Liver (tissue), 9 donors: ENCODE results near the gene MUSK. TPM values are rescaled to one million over a fixed set of nuclear protein-coding genes. Genes with fewer than 3 reads are reported as not detected.

Experiments
- DNase-seq: peaks from one replicate; pipeline ENCODE4 v3.0.0-alpha.2; 2017; ENCODE audit warnings: low spot score
- H3K27ac ChIP-seq, 2 donors: one replicate each; pipeline ENCODE4 v1.7.0; 2013; ENCODE audit warnings: inconsistent platforms in 2 of 2, low read length in 2 of 2, control low read depth in 1 of 2, low read depth in 1 of 2, mild to moderate bottlenecking in 1 of 2
- H3K27me3 ChIP-seq, 4 donors: one replicate each; pipeline versions ENCODE4 v1.6.1 to v1.7.0; 2013; ENCODE audit warnings: low read length in 3 of 4, inconsistent platforms in 1 of 4, mild to moderate bottlenecking in 1 of 4, moderate library complexity in 1 of 4; ENCODE audit not compliant: control insufficient read depth in 4 of 4, insufficient read depth in 4 of 4
- H3K36me3 ChIP-seq, 4 donors: one replicate each; pipeline versions ENCODE4 v1.6.1 to v1.7.0; 2013; ENCODE audit warnings: low read length in 3 of 4, mild to moderate bottlenecking in 3 of 4, low read depth in 1 of 4, moderate library complexity in 1 of 4; ENCODE audit not compliant: control insufficient read depth in 4 of 4, insufficient read depth in 3 of 4
- H3K4me1 ChIP-seq, 4 donors: one replicate each; pipeline versions ENCODE4 v1.6.1 to v1.7.0; 2013; ENCODE audit warnings: low read length in 3 of 4, mild to moderate bottlenecking in 3 of 4, moderate library complexity in 1 of 4; ENCODE audit not compliant: control insufficient read depth in 4 of 4, insufficient read depth in 4 of 4
- H3K4me3 ChIP-seq, 3 donors: one replicate each; pipeline versions ENCODE4 v1.6.1 to v1.7.0; 2013; ENCODE audit warnings: low read length in 3 of 3, control low read depth in 1 of 3, low read depth in 1 of 3, mild to moderate bottlenecking in 1 of 3
- H3K9ac ChIP-seq, 2 donors: one replicate each; pipeline ENCODE4 v1.7.0; 2013; ENCODE audit warnings: low read length in 2 of 2, mild to moderate bottlenecking in 2 of 2, moderate library complexity in 2 of 2, control low read depth in 1 of 2, low read depth in 1 of 2
- H3K9me3 ChIP-seq, 4 donors: one replicate each; pipeline versions ENCODE4 v1.6.1 to v1.7.0; 2013; ENCODE audit warnings: low read length in 3 of 4; ENCODE audit not compliant: control insufficient read depth in 4 of 4
- EGR1 ChIP-seq, 2 donors: IDR thresholded peaks; 2 replicates each; pipeline ENCODE4 v1.6.1; 2016 to 2018; ENCODE audit warnings: antibody characterized with exemption in 2 of 2, low read depth in 2 of 2
- FOXA1 ChIP-seq: IDR thresholded peaks from 2 replicates; pipeline ENCODE4 v1.6.1; 2016; ENCODE audit warnings: antibody characterized with exemption
- FOXA2 ChIP-seq: IDR thresholded peaks from 2 replicates; pipeline ENCODE4 v1.6.1; 2016; ENCODE audit warnings: antibody characterized with exemption
- GABPA ChIP-seq, 2 donors: IDR thresholded peaks in 1 of 2; conservative IDR thresholded peaks in 1 of 2; 2 replicates each; pipeline ENCODE4 v1.6.1; 2016; ENCODE audit warnings: antibody characterized with exemption in 2 of 2, mild to moderate bottlenecking in 1 of 2, moderate library complexity in 1 of 2
- HNF4A ChIP-seq, 2 donors: conservative IDR thresholded peaks; 2 replicates each; pipeline ENCODE4 v1.6.1; 2016; ENCODE audit warnings: antibody characterized with exemption in 2 of 2, mild to moderate bottlenecking in 2 of 2
- JUND ChIP-seq, 2 donors: IDR thresholded peaks; 2 replicates each; pipeline ENCODE4 v1.6.1; 2016; ENCODE audit warnings: antibody characterized with exemption in 2 of 2
- NR2F2 ChIP-seq: IDR thresholded peaks from 2 replicates; pipeline ENCODE4 v1.6.1; 2016; ENCODE audit warnings: antibody characterized with exemption
- RAD21 ChIP-seq, 2 donors: IDR thresholded peaks; 2 replicates each; pipeline ENCODE4 v1.6.1; 2016; ENCODE audit warnings: antibody characterized with exemption in 2 of 2, mild to moderate bottlenecking in 2 of 2
- RXRA ChIP-seq, 2 donors: IDR thresholded peaks; 2 replicates each; pipeline ENCODE4 v1.6.1; 2017 to 2018; ENCODE audit warnings: antibody characterized with exemption in 2 of 2, mild to moderate bottlenecking in 1 of 2
- SP1 ChIP-seq: IDR thresholded peaks from 2 replicates; pipeline ENCODE4 v1.6.1; 2018; ENCODE audit warnings: antibody characterized with exemption, mild to moderate bottlenecking
- TAF1 ChIP-seq: conservative IDR thresholded peaks from 2 replicates; pipeline ENCODE4 v1.6.1; 2016; ENCODE audit warnings: antibody characterized with exemption, mild to moderate bottlenecking
- YY1 ChIP-seq: IDR thresholded peaks from 2 replicates; pipeline ENCODE4 v1.6.1; 2016; ENCODE audit warnings: antibody characterized with exemption, mild to moderate bottlenecking
- WGBS: extraction: QIAGEN DNeasy Blood & Tissue Kit; methylation state at CpG from one replicate; pipeline ENCODE4 v1.1.7; 2013; 5-methylcytosine and 5-hydroxymethylcytosine counted together
- polyA plus RNA-seq, 2 donors: library from polyadenylated mRNA; stranded (reverse) in 1 of 2; unstranded in 1 of 2; fragments of 200-250 nt in 1 of 2; fragments of >200 nt in 1 of 2; fragmentation: Nextera tagmentation in 1 of 2; extraction: Ambion mirVana in 1 of 2; gene quantifications; one replicate each; pipeline versions ENCODE4 v1.2.1 to v1.2.3, GENCODE V29; 2013 to 2015
- total RNA-seq, 2 donors: library from RNA; depleted of rRNA; stranded (reverse); fragments of >200 nt; gene quantifications; one replicate each; pipeline ENCODE4 v1.2.3, GENCODE V29; 2014
- TF ChIP-seq, protein P1 (sequence below): fragments of 150-350 bp; IDR thresholded peaks from 2 replicates; pipeline ENCODE4 v1.5.1; 2017; ENCODE audit warnings: improper control_type of control experiment, low read depth, low read length; ENCODE audit not compliant: missing input control
- TF ChIP-seq, protein P2 (sequence below): IDR thresholded peaks from 2 replicates; pipeline ENCODE4 v1.6.1; 2016; ENCODE audit warnings: antibody characterized with exemption
- TF ChIP-seq, protein P3 (sequence below): IDR thresholded peaks from 2 replicates; pipeline ENCODE4 v1.6.1; 2016; ENCODE audit warnings: antibody characterized with exemption
- TF ChIP-seq, protein P4 (sequence below): IDR thresholded peaks from 2 replicates; pipeline ENCODE4 v1.6.1; 2016; ENCODE audit warnings: antibody characterized with exemption, mild to moderate bottlenecking
- donor health status: healthy.
- donor health status: healthy.
- donor health status: healthy.
- donor health status: healthy.
- donor health status: healthy.

Gene MUSK
- total and polyA plus RNA-seq, 4 donors = 0.05 to 0.17 (median 0.10) TPM; not detected in 1

DNA sequence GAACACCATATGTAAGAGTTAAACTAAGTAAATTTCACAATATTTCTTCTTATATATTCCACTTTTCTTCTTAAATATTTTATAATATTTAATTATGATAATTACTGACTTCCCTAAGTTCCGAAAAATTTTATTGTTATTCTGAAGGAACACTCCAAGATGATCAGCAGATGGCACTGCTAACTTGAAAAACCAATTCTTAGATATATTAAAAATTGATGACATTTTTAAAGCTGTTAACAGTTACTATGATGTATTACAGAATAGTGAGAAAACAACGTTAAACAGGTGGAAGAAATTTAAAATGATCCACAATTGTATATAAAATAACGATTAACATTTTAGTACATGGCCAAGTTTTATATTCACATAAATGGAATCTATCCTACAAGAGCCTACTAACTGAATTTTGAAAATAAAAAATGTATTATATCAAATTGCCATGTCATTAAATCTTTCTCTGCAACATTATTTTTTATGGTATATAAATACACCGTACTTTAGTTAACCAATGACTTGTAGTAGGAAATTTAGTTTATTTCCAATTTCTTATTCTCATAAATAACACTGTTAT is 30.1 kb upstream of the MUSK start:
- DNase-seq = no peak

DNA sequence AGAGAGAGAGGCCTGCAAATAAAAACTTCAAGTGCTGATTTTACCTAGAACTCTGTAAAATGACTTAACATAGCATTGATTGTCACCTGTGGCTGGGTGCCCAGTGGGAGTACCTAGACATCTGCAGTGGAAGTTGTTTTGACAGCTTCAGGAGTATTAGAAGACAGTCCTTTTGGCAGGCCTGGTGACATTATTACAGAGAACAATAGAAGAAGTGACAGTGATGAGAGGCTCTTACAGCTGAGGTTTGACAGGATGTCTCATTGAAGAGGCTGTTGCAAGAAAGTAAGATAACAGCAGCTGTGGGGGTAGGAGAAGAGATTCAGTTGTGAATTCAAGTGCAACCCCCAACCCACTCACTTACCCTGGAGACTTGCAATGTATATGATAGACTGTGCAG is 27.9 kb upstream of the MUSK start:
- no peak overlapping the region for H3K9ac ChIP-seq
- TF ChIP-seq YY1 (no peak), JUND (IDR thresholded peaks at IDR 0.05) (no peak), SP1 (no peak), EGR1 (IDR thresholded peaks at IDR 0.05; ENCODE audit: low read depth in 2 of 2) (no peak), RAD21 (IDR thresholded peaks at IDR 0.05) (no peak), FOXA1 (no peak)
- no peak overlapping the region for H3K4me3 ChIP-seq
- DNase-seq = no peak
- no peaks in the 10 kb centered on the region for H3K4me1 ChIP-seq
- no peaks in the 10 kb centered on the region for H3K27me3 ChIP-seq
- H3K27ac ChIP-seq = no peak overlapping the region
- no peaks in the 10 kb centered on the region for H3K36me3 ChIP-seq
- H3K9me3 ChIP-seq = peaks cover under 1 to 3% (median 2%) of the 10 kb centered on the region in 4 donors

More for the DNA sequence above, 30.1 kb upstream of the MUSK start:
- WGBS = 61% methylated on average over 4 of the region's 4 CpGs
- TF ChIP-seq YY1 (no peak), RAD21 (IDR thresholded peaks at IDR 0.05) (peak; percentile 55 to 58)
- no peaks in the 10 kb centered on the region for H3K36me3 ChIP-seq
- no peak overlapping the region for H3K4me3 ChIP-seq
- H3K9ac ChIP-seq = no peak overlapping the region
- no peaks in the 10 kb centered on the region for H3K27me3 ChIP-seq
- peaks cover 2 to 8% (median 5%) of the 10 kb centered on the region in 4 donors for H3K9me3 ChIP-seq
- H3K27ac ChIP-seq = no peak overlapping the region
- H3K4me1 ChIP-seq = no peaks in the 10 kb centered on the region

DNA sequence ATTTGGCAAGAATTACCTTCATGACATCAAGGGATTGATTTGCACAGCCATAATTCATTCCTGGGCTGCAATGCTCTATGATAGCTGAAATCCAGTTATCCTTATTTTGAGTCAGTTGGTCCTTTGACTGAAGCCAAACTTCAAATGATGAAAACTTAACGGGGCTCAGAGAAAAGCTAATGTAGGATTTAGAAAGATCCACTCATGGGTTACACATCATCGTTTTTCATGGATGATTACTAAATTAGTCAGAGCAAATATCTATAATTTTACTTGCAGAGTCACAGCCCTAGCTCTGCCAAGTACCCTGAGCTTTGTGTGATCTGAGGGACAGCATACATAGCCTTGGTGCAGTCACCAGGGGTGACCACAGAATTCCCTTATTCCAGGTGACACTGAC is 27.3 kb upstream of the MUSK start:
- TF ChIP-seq, protein P1, sequence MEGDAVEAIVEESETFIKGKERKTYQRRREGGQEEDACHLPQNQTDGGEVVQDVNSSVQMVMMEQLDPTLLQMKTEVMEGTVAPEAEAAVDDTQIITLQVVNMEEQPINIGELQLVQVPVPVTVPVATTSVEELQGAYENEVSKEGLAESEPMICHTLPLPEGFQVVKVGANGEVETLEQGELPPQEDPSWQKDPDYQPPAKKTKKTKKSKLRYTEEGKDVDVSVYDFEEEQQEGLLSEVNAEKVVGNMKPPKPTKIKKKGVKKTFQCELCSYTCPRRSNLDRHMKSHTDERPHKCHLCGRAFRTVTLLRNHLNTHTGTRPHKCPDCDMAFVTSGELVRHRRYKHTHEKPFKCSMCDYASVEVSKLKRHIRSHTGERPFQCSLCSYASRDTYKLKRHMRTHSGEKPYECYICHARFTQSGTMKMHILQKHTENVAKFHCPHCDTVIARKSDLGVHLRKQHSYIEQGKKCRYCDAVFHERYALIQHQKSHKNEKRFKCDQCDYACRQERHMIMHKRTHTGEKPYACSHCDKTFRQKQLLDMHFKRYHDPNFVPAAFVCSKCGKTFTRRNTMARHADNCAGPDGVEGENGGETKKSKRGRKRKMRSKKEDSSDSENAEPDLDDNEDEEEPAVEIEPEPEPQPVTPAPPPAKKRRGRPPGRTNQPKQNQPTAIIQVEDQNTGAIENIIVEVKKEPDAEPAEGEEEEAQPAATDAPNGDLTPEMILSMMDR = no peak
- Histone ChIP-seq H3K4me3 (no peak overlapping the region), H3K4me1 (no peaks in the 10 kb centered on the region), H3K27me3 (no peaks in the 10 kb centered on the region), H3K36me3 (no peaks in the 10 kb centered on the region), H3K27ac (no peak overlapping the region), H3K9ac (no peak overlapping the region), H3K9me3 (peaks cover 0 to 2% (median 0%) of the 10 kb centered on the region in 4 donors)
- WGBS = 75% methylated on average over 2 of the region's 2 CpGs
- no peak for DNase-seq

DNA sequence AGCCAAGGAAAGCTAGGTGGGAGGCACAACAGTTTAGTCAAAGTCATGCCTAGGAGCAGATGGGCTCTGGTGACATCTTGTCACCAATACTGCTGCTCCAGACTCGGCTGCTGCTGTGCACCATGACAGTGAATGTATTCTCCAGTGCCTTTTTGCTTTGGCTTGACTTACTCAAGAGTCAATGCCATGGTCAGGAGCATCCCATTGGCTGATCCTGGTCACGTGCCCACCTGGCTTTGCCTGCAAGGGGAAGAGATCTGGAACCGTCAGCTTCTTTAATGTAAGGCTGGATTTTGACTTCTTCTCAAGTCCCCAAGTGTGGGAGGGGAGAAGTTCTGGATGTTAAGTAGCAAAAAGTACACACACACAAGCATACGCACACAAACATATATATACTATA is 19.9 kb upstream of the MUSK start:
- Histone ChIP-seq H3K4me3 (no peak overlapping the region), H3K9me3 (no peaks in the 10 kb centered on the region), H3K27me3 (no peaks in the 10 kb centered on the region), H3K9ac (no peak overlapping the region), H3K4me1 (no peaks in the 10 kb centered on the region), H3K27ac (no peak overlapping the region), H3K36me3 (no peaks in the 10 kb centered on the region)
- WGBS = 80% methylated on average over 4 of the region's 4 CpGs
- DNase-seq = no peak
- TF ChIP-seq TAF1 (no peak), RXRA (IDR thresholded peaks at IDR 0.05) (no peak), NR2F2 (no peak), FOXA1 (no peak), JUND (IDR thresholded peaks at IDR 0.05) (no peak), YY1 (no peak), HNF4A (conservative IDR thresholded peaks at IDR 0.05) (no peak), FOXA2 (no peak), GABPA (IDR thresholded peaks at IDR 0.05 in 1 of 2, conservative IDR thresholded peaks at IDR 0.05 in 1 of 2) (no peak), EGR1 (IDR thresholded peaks at IDR 0.05; ENCODE audit: low read depth in 2 of 2) (no peak)
- TF ChIP-seq, protein P2, sequence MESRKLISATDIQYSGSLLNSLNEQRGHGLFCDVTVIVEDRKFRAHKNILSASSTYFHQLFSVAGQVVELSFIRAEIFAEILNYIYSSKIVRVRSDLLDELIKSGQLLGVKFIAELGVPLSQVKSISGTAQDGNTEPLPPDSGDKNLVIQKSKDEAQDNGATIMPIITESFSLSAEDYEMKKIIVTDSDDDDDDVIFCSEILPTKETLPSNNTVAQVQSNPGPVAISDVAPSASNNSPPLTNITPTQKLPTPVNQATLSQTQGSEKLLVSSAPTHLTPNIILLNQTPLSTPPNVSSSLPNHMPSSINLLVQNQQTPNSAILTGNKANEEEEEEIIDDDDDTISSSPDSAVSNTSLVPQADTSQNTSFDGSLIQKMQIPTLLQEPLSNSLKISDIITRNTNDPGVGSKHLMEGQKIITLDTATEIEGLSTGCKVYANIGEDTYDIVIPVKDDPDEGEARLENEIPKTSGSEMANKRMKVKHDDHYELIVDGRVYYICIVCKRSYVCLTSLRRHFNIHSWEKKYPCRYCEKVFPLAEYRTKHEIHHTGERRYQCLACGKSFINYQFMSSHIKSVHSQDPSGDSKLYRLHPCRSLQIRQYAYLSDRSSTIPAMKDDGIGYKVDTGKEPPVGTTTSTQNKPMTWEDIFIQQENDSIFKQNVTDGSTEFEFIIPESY = no peak
- TF ChIP-seq, protein P3, sequence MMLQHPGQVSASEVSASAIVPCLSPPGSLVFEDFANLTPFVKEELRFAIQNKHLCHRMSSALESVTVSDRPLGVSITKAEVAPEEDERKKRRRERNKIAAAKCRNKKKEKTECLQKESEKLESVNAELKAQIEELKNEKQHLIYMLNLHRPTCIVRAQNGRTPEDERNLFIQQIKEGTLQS = no peak
- TF ChIP-seq, protein P4, sequence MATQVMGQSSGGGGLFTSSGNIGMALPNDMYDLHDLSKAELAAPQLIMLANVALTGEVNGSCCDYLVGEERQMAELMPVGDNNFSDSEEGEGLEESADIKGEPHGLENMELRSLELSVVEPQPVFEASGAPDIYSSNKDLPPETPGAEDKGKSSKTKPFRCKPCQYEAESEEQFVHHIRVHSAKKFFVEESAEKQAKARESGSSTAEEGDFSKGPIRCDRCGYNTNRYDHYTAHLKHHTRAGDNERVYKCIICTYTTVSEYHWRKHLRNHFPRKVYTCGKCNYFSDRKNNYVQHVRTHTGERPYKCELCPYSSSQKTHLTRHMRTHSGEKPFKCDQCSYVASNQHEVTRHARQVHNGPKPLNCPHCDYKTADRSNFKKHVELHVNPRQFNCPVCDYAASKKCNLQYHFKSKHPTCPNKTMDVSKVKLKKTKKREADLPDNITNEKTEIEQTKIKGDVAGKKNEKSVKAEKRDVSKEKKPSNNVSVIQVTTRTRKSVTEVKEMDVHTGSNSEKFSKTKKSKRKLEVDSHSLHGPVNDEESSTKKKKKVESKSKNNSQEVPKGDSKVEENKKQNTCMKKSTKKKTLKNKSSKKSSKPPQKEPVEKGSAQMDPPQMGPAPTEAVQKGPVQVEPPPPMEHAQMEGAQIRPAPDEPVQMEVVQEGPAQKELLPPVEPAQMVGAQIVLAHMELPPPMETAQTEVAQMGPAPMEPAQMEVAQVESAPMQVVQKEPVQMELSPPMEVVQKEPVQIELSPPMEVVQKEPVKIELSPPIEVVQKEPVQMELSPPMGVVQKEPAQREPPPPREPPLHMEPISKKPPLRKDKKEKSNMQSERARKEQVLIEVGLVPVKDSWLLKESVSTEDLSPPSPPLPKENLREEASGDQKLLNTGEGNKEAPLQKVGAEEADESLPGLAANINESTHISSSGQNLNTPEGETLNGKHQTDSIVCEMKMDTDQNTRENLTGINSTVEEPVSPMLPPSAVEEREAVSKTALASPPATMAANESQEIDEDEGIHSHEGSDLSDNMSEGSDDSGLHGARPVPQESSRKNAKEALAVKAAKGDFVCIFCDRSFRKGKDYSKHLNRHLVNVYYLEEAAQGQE = no peak
